NCI-H1436 (cell line): ENCODE measurements around the gene KRTAP15-1.

ENCODE experiments used
- DNase-seq: peaks from one replicate; lab custom pipeline; 2025; lab: John Stamatoyannopoulos, UW

The KRTAP15-1 gene

GRCh38 chr21:30439975-30440374, at the start of gene KRTAP15-1:
TSS of gene KRTAP15-1 (plus strand) at chr21:30440275. CDS start at chr21:30440328, 53 bp downstream.
- DNase-seq, result no peak

- DNase-seq, result no peak
These were observed 48.5 kb upstream of the KRTAP15-1 start for GRCh38 chr21:30391492-30392025.

- DNase-seq, result no peak
These were observed 44.3 kb upstream of the KRTAP15-1 start, which contains the start of gene KRTAP13-1 for GRCh38 chr21:30395731-30396130. TSS of gene KRTAP13-1 (plus strand) at chr21:30396031. CDS start at chr21:30396087, 56 bp downstream.

- DNase-seq, result peak; percentile 49
These were observed 31.1 kb upstream of the KRTAP15-1 start for GRCh38 chr21:30408782-30409494.

- no peak for DNase-seq
These were observed 24.1 kb upstream of the KRTAP15-1 start for GRCh38 chr21:30415993-30416392.

GRCh38 chr21:30425826-30426225, 14.2 kb upstream of the KRTAP15-1 start, which contains the start of gene KRTAP13-3:
TSS of gene KRTAP13-3 (minus strand) at chr21:30425926. CDS start at chr21:30425912, 14 bp downstream.
- DNase-seq, result no peak

- DNase-seq, result no peak
These were observed 13.3 kb upstream of the KRTAP15-1 start for GRCh38 chr21:30426731-30427130.

- no peak for DNase-seq
These were observed 9.9 kb upstream of the KRTAP15-1 start, which contains the start of gene KRTAP13-4 for GRCh38 chr21:30430170-30430655. TSS of gene KRTAP13-4 (plus strand) at chr21:30430220. CDS start at chr21:30430276, 56 bp downstream.

GRCh38 chr21:30434033-30434631, 5.9 kb upstream of the KRTAP15-1 start:
- DNase-seq, result no peak

- no peak for DNase-seq
These were observed 3.0 kb upstream of the KRTAP15-1 start for GRCh38 chr21:30437010-30437565.

GRCh38 chr21:30443226-30443625, 3.2 kb downstream of the KRTAP15-1 start:
- DNase-seq, result no peak

- DNase-seq, result no peak
These were observed 4.1 kb downstream of the KRTAP15-1 start for GRCh38 chr21:30444204-30444603.

- no peak for DNase-seq
These were observed 7.0 kb downstream of the KRTAP15-1 start for GRCh38 chr21:30447056-30447455.

- DNase-seq, result no peak
These were observed 8.4 kb downstream of the KRTAP15-1 start for GRCh38 chr21:30448514-30448913.

GRCh38 chr21:30463713-30464112, 23.6 kb downstream of the KRTAP15-1 start:
- DNase-seq, result no peak

GRCh38 chr21:30468900-30469714, 29.0 kb downstream of the KRTAP15-1 start:
- DNase-seq, result no peak

GRCh38 chr21:30478004-30478403, 37.9 kb downstream of the KRTAP15-1 start:
- no peak for DNase-seq

GRCh38 chr21:30479259-30479658, 39.2 kb downstream of the KRTAP15-1 start:
- no peak for DNase-seq

GRCh38 chr21:30480145-30480544, 40.1 kb downstream of the KRTAP15-1 start, which contains the start of gene KRTAP19-1:
TSS of gene KRTAP19-1 (minus strand) at chr21:30480367. CDS start at chr21:30480317, 50 bp downstream.
- no peak for DNase-seq

GRCh38 chr21:30482130-30482529, 42.1 kb downstream of the KRTAP15-1 start:
- DNase-seq, result no peak

- DNase-seq, result no peak
These were observed 46.1 kb downstream of the KRTAP15-1 start for GRCh38 chr21:30486180-30486579.
